DMS53 treated with DMSO at 0.1 percent for 48 hours (cell line): Measurements from ENCODE around the gene MLLT3.

Source experiments
- DNase-seq: peaks from one replicate; lab custom pipeline; 2025; ENCODE audit not compliant: unreplicated experiment; lab: John Stamatoyannopoulos, UW

Gene MLLT3

DNA sequence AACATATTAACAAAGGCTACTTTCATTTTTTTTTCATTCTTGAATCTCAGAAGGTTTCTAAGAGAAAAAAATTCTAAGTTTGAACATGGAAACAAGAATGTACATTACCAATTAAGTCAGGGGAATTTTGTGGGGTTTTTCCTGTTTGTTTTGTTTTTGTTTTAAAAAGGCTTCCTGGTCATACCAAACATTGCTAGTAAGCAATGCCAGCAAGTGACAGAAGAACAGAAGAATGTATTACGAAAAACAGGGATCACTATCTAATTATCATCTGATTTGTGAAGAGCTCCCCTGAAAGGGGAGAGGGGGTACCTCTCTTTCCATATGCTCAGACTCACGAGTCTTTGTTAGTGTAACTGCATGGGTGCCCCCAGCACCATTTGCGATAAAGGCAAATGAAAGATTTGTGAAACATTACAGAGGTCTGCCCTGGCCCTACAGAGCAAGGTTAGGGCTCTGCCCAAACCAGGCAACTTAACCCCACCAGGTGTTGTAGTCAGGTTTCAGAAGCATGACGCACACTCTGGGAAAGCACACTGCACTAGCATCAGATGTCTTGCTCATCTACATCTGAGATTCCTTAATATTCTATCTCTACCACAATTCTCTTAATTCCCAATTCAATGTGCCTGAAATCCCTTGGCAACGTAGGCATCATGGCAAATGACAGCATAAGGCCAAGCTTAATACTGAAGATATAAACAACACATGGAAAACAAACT, 268.2 kb downstream of the MLLT3 start:
- no peak for DNase-seq

DNA sequence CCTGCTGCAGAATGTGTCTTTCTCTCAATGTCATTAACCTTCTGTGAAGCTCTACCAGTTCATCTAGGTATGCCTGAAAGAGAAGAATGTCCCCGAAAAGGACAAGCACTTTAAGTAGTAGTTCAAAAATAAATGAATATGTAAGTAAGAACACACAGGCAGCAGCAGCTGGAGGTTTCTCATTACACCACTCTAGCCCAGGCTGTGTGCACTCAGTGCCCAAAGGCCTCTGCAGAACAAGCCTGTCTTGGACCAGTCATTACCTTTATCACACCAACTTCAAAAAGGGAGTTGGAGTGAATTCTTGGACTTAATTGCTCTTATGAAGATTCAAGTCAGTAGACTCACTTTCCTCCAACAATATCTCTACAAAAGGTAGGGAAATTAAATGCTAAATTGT, 268.8 kb downstream of the MLLT3 start:
- DNase-seq = no peak

DNA sequence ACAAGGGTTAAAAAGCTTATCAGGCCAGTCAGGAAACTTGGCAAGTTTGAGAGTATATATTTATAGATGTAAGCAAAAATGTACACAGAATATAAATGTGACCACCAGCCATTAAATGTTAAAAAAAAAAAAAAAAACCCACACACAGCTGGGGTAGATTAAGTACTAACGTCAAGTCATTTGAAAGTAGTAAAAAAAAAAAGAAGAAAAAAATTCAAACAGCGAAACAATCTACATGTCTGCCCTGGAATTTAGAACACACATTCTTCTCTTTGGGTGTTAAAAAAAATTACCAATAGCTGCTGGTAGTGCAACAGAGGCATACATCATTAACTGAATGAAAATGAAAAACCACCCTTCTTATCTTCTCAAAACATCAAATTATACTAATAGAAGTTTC, 269.7 kb downstream of the MLLT3 start:
- DNase-seq = no peak

DNA sequence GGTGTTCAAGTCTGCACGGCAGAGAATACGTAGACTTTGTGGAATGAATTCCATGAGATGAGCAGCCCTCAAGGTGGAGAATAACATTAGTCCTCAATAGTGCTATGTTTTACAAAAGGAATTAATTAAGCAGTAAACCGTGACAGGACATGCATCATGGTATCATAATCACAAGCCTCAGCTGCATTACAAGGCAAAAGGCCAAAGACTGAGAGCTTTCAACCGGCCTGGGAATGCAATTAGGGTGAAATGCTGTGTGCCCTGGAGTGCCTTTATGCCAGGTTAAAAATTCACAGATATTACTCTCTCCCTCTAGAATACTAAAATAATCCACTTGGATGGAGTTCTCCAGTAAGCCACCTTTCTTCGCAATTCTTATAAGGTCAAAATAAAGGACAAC, 270.6 kb downstream of the MLLT3 start:
- DNase-seq = no peak

DNA sequence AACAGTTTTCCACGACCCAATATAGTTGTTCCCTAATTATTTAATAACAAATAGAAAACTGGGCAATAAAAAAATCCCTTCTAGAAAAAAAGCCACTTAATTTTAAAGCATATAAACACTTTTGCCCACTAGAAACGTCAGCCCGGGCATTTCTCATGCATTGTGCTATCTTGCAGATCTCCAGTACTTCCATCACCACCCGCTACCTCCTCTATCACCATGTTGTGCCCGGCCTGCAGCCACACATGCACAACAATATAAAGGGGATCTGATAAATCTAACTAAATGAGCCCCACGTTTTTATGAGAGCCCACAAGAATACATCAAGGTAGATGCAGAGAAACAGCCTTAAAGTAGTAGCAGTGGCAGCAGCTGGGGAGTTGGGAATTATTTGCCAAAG, 272.7 kb downstream of the MLLT3 start:
- no peak for DNase-seq

DNA sequence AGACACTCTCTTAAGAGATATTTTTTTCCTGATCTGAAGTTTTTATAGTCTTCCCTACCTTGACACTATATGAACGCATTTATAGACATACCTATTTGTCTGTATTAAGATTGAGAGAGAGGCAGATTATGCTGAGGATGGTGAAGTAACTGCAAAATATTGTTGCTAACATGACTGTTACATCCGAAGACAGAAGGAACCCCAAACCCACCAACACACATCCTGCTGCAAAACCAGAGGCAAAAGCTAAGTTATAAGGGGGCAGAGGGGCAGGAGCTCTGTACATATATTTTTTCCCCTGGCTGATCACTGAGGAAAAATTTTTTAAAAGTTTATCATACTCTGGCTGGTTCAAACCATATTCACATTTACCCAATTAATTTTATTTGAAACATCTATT, 279.0 kb downstream of the MLLT3 start:
- no peak for DNase-seq

DNA sequence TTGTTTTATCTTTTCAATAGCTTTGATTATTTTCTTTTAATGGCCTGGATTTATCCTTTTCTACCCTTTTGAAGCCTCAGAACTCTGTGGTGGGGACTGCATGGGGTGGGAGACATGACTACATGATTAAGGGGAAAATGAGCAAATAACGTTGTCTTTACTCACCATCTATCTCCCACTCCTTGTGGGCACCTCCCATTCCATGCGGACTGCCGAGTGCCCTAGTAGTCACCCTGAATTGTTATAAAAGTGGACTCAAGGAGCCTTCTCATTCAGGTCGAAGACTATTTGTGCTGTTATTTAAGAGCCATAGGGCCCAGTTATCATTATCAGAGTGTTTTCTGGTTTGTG, 281.8 kb downstream of the MLLT3 start:
- no peak for DNase-seq

DNA sequence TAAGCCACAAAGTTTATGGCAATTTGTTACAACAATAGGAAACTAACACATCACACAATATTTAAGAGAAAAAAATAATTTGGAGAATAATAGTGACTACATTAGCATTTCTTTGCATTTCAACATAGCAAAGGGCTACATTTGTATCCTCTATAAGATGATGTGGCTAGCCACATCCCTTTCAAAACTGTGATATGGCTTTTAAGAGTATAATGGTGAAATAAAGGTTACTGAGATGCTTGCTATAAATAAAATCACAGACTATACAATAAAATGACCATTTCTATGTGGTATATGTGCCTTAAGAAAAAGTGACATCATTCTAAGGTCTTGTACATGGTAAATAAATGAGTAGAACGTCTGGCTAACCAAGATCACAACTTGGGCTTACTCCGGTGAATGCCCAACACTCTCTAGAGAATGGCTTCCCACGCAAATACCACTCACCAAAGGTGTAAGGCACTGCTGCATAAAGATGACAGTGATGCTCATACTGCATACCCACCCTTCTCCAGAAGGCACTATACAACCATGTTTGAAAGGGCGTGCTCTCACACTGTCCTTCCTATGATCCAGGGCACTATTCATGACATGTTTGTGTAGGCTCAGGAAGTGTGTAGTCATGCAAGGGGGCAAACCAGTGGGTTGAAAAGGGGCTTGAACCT, 286.5 kb downstream of the MLLT3 start:
- no peak for DNase-seq

DNA sequence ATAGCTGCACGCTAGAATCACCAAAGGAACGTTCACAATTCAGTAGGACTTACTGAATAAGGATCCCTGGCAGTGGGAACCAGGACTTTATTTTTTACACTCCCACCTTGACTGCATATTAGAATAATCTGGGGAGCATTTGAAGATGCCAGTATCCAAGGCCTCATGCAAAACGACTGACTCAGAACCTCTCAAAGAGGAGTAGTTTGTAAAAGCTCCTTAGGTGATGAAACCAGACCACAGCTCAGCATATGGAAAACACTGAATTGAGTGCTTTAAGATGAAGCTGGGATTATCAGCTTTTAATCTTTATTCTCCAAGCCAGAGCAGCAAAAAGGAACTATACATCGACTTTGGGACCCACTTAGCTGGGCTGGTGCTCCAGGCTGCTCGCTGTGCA, 288.3 kb downstream of the MLLT3 start:
- no peak for DNase-seq

DNA sequence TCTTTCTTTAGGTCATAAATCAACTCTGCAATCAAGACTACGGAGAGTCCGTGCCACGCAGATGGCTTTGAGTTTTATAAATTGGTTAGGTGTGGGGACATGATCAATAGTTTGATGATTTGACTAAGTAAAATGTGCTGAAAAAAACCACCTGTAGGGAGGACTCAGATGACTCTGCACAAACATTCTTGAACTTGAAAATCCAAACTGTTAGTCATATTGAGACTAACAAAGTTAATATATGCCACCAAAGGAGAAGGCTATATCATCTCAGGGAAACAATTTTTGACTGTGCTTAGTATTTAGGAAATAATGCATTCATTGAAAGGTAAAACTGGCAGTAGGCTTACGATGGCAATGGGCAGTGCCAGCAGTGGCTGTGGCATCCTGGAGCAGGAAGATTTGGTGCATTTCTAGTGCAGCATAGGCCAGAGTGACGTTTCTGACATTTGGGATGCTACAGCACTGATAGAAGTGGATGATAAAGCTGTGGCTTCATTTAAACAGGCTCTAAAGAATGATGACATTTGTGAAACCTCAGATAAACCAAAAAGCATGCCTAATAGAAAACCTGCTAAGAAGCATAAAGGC, 291.1 kb downstream of the MLLT3 start:
- DNase-seq = no peak

DNA sequence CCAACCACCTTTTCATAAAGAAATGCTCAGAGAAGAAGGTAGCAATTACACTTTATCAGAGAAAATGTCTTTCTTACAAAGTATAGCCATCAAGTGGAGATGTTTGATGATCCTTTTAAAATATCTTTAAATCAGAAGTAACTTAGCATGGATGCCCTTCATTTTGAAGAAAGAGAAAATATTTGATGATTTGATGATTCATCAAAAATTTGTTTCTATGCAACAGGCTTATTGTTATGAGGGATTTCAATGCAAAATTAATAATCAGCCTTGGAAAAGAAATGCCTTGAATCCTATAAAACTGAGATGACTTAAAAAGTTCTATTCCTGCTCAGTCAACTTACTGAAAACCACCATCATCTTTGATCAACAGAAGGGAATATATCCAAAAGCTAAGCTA, 291.6 kb downstream of the MLLT3 start:
- DNase-seq = no peak

DNA sequence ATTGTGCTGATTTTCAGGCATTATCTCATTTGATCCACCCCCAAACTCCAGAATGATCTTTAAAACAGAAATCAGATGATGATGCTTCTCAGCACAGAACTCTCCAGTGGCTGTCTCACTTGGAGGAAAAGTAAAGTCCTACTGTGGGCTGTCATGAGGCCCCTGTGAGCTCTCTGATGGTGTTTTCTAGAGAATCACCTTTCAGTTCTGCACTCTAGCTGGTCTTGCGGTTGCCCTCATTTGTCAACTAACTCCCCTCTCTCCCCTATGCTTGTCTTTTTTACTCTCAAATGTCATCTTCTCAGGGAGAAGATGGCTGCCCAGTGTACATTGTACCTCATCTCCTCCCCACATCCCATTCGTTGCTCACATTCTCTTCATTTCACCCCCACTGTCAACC, 295.8 kb downstream of the MLLT3 start:
- DNase-seq = no peak

DNA sequence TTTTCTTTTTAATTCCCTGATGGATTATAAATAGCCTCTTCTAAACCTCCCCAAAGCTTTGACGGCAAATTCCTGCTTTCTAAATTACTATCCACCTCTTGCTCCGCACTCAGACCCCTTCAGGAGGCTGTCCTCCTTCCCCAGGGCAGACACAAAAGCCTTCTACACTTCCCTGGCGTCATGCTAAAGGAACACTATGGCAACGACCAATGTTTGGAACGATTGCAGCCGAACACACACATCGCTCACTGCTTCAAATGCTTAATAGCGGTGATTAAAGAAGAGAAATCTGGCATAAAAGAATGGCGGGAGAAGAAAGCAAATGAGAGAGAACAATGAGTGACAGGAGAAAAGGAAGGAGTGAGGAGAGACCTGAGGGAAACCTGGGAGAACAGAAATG, 297.3 kb downstream of the MLLT3 start:
- no peak for DNase-seq

DNA sequence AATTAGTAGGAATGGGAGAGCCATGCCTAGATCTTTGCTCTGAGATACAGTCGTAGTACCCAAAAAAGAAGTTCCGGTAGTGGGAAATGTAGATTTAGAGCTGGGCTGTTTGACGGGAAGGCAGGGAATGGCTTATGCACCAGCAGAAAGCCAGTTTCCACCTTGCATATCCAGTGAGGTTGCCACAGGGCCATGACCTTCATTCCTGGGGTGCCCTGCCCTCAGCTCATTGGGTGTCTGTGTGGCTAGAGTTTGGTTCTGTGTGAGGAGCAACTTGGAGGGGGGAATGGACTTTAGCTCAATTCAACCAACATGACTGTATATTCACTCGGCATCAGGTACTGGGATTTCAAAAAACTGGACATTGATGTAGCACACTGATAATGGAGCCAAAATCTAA, 300.1 kb downstream of the MLLT3 start:
- DNase-seq = no peak

DNA sequence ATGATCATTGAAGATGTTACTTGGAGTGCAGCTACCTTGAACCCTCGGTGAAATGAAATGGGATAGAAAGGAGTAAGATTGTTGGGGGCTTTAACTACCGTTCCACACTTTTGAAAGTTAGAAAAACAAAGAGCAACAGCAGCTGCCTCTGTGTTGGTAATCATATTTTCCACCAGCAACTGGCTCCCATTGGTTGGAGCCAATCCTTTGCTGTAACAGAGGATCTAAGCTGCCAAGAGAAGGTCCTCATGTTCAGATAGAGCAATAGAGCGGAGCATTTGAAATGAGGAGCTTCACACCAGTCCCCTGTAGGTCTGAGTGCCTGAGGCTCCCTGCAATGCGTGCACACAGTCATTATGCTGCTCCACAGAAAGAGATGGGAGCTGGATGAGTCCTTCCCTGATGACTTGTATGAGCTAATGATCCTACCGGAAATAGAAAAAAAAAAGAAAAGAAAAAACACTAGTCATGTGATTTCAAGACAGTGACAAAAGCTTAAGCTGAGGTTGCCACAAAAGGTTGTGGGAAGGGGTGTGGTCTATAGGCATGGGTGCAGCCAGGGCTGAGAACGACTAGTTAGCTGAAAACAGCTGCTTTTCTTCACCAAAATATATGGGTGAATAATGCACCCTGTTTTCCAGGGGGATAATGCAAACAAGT, 300.7 kb downstream of the MLLT3 start:
- no peak for DNase-seq

DNA sequence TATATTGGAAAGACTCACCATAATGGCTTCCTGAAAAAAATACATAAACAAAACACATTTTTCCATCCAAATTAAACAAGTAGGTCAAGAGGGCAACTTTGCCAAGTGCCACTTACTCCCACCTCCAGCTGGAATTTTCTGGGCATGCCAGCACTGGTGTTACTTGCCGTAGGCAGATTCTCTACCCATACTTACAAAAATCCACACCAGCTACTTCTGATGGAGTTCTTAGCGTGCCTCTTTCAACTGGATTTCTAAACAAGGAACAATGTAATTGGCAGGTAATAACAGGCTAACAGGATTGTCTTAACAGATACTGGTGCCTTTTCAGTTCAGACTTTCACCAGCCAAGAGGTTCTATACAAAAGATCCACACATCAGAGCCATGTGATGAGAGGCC, 301.4 kb downstream of the MLLT3 start:
- DNase-seq = no peak

DNA sequence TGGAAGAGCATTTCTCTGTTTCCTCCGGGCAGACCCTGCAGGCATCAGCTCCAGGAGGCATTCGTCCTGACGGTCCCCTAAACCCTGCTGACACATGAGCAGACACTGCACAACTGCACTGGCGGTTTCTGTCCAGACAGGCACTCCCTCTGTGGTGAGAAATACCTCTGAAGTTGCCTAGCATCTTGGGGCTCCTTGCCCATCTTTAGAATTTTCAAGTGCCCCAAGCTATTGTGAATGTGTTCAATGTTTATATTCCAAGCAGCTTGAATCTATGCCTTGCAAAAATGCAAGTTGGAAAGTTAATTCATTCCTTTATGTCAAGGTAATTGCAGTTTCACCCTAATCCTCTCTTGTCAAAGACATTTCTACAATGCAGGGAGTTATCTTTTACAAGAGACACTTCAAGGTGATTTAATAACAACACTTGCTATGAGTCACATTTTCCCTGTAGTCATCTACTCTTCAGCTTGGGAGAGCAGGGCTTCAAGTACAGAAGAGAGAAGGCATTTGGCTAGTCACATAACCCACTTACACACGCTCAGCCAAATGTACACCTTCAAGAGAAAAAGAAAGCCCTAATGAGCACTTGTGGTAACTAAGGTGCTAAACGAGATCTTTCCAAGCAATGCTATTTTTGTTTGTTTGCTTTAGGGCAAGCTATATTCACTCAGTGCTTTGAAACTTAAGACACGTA, 302.5 kb downstream of the MLLT3 start:
- DNase-seq = peak; percentile 26

DNA sequence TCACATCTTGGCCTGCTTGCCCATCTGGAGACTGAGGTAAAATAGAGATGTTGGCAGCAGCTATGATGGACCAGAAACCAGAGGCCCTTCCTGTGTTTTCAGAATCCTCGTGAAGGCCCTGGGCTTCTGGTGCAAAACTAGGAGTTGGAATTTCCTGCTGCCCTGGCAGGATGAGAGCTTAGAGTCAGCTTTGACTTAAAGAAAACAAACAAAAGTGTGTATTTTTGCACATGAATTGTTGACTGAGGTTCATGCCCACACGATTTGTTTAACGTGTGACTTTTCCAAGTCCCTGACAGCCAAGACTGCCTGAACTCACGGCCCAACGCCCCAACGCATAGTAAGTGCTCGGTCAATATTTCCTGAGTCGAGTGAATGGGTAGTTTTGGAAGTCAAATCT, 303.1 kb downstream of the MLLT3 start:
- no peak for DNase-seq

DNA sequence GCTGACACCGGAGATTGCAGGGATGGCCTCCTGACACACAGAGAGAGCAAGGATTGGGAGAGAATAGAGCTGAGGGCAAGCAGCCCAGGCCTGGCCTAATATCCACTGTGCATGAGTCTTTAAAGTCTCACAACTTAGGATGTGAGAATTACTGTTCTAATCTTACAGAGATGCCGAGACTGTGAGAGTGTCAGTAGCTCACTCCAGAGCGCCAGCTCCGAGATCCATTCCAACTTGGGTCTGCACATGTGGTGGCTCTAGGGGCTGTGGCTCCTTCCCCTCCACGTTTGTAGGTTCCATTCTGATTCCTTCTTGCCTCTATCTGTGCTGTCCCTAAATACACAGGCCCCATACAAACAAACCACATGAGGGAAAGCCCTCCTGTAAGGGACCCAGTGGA, 304.6 kb downstream of the MLLT3 start:
- no peak for DNase-seq

DNA sequence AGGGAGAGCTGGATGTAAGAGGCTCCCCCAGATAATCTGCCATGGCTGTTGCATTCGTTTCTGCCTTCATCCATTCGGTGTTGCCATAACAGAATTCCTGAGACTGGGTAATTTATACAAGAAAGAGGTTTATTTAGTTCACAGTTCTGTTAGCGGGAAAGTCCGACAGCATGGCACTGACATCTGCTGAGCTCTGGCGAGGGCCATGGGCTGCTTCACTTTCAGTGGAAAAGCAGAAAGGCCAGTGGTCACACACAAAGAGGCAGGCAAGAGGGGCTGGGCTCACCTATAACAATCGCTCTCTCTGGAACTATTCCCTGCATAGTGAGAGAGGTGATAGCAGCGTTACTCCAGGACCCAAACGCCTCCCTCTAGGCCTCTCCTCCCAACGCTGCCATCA, 305.9 kb downstream of the MLLT3 start:
- DNase-seq = no peak

DNA sequence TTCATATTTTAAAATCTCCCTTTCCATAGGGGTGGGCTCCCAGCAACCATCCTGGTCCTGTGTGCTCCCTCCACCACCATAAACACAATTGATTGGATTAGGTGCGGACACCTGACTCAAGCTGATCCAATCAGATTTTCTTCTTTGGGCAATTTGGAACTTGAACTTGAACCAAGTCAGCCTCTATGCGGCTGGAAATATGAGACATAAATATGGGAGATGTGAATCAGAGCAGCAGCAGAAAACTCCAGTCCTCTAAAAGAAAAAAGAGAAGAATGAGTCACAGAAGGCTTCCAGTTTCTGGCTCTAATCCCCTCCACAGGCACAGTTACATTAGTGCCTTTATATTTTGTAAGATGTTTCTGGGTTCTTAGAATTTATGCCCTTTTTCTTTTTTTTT, 306.6 kb downstream of the MLLT3 start:
- DNase-seq = no peak

DNA sequence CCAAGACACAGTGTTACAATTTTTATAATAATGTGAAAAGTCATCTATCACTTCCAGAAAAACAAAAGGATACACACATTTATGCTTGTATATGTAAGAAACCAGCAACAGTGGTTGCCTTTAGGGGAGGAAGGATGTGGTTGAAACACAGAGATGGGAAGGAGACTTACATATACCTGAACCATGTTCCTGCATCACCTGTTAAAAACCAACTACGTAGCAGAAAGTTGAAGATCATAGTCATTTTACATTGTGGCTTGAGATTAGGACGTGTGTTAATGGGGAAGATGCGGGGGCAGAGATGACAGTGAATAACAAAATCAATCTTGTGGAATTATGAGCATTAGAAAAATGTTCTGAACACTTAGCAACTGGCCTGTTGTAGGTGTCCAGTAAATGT, 307.3 kb downstream of the MLLT3 start:
- DNase-seq = no peak
